Activated CD4-positive, CD25-positive, alpha-beta regulatory T cell treated with anti-CD3 and anti-CD28 coated beads, Interleukin-2, amount 50 U/mL, for 72 hours (primary cell): Measurements from ENCODE around the gene PPM1B.
"Not testable (repeated sequence)": the region's sequence is repeated elsewhere in the genome, so short reads cannot be mapped to it uniquely, and the experiment has no call there.

Experiments used
- DNase-seq: peaks from one replicate; pipeline ENCODE4 v3.0.0; 2021

Gene PPM1B

DNA sequence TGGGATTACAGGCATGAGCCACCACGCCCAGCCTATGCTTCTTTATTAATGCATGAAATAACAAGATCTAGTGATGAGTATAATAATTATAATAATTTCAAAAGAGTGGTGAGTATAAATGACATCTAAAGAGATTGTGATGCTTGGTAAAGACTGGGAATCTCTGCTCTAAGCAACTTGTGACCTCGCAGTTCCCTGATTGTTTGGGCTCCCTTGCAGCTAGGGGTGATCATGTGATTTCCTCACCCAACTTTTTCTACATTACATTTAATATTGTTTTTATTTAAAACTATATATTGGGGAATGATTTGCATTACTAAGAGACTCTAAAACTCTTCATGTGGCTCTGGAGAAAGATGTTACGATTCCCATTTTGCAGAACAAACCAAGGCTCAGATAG lies 4.1 kb upstream of the PPM1B start:
- no peak for DNase-seq

GRCh38 chr2:44166096-44166495 lies 2.6 kb upstream of the PPM1B start:
- DNase-seq: no peak

- DNase-seq: no peak
Measured at GRCh38 chr2:44167311-44167907, 1.3 kb upstream of the PPM1B start.

DNA sequence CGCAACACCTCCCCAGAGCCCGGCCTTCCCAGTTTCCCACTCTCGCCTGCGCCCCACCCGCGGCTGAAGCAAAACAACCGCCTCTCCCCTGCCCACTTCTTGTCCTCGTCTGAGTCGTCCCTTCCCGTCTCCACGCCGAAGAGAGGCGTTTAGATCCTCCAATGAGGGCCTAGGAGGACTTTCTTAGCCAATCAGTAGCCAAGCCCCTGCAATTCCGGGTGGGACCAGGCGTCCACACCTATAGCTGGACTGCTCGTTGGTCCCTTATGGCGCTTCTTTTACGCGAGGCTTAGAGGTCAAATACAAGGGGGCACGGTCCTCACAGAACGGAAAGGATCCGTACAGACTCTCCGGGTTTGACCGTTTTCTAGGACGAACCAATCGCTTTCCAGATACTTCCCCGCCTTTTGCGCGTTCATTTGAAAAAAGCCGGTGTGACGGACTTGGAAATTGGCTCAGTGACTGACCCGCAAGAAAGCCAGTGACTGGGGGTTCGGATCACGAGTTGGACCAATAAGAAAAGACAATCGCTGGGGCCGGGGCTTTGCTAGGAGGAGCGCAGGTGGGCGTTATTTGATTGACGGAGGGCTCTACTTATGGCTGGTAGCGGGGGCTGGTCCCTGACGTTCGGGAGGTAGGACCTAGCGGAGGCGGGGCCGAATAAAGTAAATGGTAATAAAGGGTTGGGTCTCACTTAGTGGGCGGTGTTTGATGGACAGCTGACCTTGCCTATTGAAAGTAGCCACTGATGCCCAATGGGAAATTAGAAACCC lies 581 bp upstream of the PPM1B start:
- DNase-seq: peak; percentile 91

DNA sequence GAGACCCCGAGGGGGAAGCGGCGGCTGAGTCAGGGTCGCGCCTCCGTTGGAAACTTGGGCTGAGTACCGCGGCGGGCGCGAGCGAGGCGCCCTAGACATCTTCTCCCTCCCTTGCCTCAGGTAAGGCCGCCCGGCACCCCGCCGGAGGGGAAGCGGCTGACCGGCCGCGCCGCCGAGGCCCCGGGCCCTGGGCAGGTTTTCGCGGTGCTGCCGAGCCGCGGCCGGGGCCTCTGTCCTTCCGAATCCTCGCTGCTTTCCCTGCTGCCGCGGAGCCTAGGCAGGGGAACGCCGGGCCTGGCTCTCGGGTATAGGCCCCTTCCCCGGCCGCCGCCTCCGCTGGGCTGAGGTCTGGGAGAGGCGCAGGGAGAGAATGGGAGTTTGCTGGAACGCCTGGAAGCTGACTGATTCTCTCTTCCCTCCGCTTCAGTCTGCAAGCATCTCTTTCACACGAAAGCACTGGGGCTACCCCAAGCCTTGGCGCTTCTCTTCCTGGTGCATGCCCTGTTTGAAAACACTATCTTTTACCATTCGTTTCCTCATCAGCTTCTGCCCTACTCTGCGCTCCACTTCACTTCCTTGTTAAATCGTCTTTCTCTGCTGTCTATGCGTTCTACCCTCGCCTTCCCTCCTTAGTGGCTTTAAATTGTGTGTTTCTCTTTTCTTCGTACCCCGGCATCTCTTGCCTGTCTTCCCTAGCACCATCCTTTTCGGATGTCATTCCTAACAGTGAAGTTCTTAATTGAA lies 652 bp downstream of the PPM1B start:
- DNase-seq: peak; percentile 58

DNA sequence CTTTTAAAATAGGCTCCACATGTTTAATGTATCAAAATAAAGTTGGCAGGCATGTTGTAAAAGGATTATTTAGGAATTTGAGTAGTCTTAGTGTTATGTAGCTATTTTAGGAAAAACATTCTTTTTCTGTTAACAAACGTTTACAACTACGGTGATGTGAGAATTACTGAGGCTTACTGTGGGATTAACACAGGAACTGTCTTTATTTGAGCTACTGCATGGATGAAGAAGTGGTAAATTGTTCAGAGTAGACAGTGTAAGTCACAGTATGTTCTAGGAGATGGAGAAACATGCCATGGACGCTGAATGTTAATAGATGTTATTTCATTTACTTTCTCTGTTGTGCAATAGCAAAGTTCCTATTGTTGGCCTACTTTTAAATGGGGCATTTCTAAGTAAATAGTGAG lies 1.6 kb downstream of the PPM1B start:
- no peak for DNase-seq

GRCh38 chr2:44171018-44171417 lies 2.3 kb downstream of the PPM1B start:
- no peak for DNase-seq

GRCh38 chr2:44171442-44171841 lies 2.8 kb downstream of the PPM1B start:
- DNase-seq: not testable (repeated sequence)

GRCh38 chr2:44172576-44172975 lies 3.9 kb downstream of the PPM1B start:
- DNase-seq: no peak

DNA sequence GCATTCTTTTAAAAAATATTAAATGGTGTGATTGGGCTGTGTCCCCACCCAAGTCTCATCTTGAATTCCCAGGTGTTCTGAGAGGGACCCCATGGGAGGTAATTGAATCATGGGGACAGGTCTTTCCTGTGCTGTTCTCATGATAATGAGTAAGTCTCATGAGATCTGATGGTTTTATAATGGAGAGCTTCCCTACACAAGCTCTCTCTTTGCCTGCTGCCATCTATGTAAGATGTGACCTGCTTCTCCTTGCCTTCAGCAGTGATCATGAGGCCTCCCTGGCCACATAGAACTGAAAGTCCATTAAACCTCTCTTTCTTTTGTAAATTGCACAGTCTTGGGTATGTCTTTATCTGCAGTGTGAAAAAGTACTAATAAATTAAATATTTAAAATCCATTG lies 10.3 kb downstream of the PPM1B start:
- DNase-seq: no peak

DNA sequence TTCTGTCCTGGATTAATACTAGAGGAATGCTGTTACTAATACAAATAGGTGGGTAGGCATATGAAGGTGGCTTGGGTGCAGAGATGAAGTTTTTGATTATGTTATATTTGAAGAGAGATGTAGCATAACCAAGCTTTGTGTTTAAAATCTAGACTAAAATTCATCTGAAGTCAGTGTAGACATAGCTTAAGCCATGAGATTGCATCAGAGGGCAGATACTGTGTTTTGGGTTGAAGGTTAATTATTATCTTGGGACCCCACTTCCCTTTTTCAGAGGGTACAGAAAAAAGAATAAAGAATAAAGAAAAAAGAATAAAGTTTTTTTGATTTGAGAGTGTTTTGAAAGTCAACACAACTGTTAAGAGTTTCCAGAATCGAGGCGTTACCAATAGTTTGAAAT lies 13.0 kb downstream of the PPM1B start:
- no peak for DNase-seq

DNA sequence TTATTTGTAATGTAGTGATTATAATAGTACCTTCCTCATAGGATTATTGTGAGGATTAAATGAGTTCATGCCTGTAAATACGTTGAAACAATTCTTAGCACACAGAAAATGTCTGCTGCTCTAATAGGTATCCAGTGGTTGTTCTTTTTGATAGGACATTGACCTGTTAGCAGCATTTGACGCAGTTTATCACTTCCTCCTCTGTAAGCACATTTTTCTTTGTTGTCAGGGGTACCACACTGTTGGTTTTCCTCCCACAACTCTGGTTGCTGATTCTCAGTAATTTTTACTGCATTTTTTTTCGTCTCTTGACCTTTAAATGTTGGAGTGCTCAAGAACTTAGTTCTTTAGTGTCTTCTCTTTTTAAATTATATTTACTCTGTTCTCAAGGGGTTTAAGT lies 15.4 kb downstream of the PPM1B start:
- no peak for DNase-seq

GRCh38 chr2:44186810-44187209 lies 18.1 kb downstream of the PPM1B start:
- DNase-seq: no peak

- no peak for DNase-seq
Measured at GRCh38 chr2:44187251-44187650, 18.6 kb downstream of the PPM1B start.

GRCh38 chr2:44188696-44189095 lies 20.0 kb downstream of the PPM1B start:
- no peak for DNase-seq

DNA sequence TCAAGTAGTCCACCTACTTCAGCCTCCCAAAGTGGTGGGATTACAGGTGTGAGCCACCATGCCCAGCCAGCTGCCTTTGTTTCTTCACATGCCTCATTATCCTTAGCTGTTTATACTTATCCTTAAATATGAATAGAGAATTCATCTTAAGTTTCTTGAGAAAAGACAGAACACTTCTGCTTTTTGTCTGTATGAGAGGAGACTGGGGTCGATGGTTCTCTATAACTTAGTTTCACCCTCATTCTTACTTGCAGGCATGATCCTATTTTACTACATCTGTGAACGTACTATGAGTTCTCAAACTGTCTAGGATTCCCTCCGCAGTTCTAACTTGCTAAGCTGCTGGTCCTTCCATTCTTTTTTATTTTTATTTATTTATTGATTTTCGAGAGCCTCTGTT lies 20.4 kb downstream of the PPM1B start:
- no peak for DNase-seq

DNA sequence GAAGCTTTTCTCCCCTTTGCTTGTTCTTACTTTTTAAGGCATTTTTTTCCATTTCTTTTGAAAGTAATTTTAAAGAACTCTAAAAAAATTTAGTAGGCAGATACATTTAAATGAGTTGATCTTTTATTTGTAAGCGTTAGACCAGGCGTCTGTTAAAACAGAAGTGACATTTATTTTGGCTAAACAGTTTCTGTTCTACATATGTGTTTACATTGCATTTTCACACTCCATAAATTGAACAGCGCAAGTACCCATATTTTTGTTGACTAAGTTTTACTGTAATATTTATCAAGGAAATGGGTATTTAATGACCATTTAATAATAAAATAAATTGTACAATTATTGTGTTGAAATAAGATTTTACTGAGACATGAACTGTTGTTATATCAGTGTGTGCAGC lies 21.9 kb downstream of the PPM1B start:
- no peak for DNase-seq

- DNase-seq: no peak
Measured at GRCh38 chr2:44191739-44192138, 23.1 kb downstream of the PPM1B start.

GRCh38 chr2:44192646-44193045 lies 24.0 kb downstream of the PPM1B start:
- DNase-seq: no peak

DNA sequence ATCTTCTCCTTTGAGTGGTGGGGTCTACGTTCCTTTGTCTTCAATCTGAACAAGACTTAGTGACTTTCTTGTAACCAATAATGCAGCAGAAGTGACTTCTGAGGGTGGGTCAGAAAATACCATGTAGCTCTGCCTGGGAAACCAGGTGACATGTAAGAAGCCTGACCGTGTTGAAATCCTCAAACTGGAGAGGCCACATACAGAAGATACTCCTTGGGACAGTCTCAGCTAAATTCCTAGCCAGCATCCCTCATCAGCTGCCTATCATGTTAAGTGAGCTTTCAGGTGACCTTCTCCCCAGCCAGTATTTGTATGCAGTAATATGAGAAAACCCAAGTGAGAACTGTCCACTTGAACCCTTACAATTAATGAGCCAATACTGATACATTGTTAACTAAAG lies 27.0 kb downstream of the PPM1B start:
- no peak for DNase-seq

DNA sequence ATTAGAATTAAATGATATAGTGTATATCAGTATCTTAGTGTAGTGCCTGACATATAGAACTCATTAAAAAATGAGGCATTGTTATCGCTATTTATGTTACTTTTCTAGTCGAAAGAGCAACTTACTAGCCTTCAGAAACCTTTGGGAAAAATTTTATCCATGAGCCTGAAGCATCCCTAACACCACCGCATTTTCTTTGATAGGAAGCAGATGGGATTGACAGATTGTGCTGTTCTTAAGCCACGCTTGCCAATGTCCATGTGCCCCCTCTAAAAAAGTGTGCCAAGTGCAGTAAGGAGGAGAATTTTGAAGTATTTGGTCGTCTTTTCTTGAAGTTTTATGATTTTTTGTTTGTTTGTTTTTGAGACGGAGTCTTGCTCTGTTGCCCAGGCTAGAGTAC lies 29.1 kb downstream of the PPM1B start:
- DNase-seq: no peak

DNA sequence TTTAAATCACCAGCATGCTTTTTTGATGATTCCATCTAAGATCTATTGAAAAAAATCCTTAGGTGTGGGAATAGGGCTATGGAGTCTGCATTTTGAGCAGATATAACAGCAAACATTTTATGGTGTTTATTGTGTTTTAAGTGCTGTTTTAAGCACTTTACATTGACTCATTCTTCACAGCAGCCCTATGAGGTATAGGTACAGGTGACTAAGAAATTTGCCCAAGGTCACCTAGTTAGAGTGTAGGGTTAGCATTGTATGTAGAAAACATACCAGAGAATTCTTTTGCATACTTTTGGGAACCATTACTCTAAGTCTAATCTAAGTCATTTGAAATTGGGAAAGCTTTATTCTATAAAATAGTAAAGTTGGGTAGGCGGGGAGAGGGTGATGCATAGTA lies 31.3 kb downstream of the PPM1B start:
- no peak for DNase-seq

- DNase-seq: no peak
Measured at GRCh38 chr2:44200759-44201158, 32.1 kb downstream of the PPM1B start.

DNA sequence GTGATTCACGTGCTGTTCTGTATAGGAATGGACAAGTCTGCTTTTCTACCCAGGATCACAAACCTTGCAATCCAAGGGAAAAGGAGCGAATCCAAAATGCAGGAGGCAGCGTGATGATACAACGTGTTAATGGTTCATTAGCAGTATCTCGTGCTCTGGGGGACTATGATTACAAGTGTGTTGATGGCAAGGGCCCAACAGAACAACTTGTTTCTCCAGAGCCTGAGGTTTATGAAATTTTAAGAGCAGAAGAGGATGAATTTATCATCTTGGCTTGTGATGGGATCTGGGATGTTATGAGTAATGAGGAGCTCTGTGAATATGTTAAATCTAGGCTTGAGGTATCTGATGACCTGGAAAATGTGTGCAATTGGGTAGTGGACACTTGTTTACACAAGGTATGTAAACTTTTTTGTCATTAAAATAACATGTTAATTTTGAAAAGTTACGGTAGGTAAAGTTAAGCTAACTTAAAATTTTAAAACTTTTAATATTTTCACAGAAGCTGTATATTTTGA lies 33.0 kb downstream of the PPM1B start:
- no peak for DNase-seq
